Measurements from ENCODE around the gene BLOC1S3.

The BLOC1S3 gene

DNA sequence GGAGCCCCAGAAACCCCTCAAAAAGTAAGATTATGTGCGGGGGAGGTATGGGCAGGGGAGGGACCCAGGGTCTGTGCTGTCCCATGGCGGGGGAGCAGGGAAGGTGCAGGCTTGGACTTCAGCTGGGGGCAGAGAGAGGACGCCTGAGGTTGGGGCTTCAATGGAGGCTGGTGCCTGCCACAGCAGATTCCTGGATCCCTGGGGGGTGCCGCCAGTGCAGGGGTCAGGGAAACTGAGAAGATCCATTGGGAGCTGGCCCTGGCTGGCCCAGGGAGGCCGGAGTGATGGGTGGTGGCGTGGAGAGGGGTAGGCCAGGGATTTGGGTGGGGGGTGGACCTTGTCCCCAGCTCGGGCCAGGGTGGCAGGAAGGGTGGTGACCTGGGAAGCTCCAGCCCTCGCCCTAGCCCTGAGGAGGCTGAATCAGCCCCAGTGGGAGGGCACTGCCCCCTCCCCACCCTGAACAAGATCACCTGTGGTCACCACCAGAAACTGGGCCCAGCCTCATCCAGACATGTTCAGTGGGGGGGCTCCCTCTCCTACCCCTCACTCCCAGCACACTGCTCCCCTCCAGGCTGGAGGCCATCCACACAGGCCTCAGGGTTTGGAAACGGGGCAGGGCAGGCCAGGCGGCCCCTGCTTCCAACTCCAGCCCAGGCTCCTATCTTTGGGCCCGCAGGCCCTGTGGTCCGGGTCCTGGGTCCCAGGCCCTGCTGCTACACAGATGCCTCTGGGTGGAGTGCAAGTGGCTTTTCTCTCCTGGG is 19.2 kb upstream of the BLOC1S3 start:
- in situ Hi-C loops (cut with MboI; ENCODE audit: low pct_unique_long_range_greater_than_20kb, low sequenced_read_pairs), result no loop called here

DNA sequence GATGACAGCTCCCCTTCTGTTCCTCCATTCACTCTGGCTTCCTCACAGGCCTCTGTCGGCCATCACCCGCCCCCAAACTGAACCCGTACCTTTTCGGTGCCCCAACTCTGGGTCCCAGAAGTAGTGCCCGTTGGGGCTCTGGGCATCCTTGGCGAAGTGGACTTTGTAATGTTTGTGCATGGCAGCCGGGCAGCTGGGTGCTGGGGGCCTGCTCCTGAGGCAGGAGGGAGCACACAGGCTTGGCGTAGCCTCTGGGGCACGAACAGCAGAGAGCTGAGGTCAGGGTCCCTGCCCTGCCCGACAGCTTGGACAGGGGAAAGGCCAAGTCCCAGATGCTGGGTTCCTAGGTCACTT is 18.6 kb upstream of the BLOC1S3 start:
- in situ Hi-C loops (cut with MboI; ENCODE audit: low pct_unique_long_range_greater_than_20kb, low sequenced_read_pairs), result no loop called here
- DNase-seq, result no peak

More for the DNA sequence above, 19.2 kb upstream of the BLOC1S3 start:
- no peak for DNase-seq

DNA sequence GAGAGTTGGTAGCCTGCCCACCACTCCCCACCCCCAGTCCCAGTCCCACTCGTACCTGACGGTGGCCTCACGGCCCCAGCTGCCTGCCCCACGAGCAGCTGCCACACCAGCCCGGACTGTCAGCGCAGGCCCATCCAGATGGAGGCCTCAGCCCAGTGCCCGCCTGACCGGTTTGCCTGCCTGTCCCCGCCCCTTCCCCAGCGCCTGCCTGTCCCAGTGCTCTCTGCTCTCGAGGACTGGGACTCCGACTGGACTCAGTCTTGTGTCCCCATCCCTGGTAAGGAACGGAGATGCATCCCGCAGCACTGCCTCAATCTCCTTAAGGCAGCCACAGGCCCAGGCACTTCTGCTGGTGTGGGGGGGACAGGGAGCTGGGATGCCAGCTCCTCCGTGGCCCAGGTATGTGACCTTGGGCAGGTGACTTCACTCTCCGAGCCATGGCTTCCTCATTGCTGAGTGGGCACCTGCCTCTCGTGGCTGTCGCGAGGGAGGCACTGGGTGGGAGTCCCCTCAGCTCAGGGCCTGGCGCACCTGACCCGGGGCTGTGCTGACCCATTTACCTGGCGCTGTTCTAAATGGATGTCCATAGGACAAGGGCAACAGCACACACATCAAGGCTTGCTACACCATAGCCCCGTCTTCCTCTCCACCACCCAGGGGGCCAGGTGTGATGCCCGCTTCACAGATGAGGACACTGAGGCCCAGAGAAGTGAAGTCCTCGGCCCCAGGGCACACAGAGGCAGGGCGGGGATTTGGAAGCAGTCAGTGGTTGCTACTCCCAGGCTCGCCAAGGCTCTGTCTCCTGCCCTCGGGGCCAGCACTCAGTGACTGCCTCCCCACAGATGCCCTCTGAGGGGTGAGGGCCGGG is 17.5 kb upstream of the BLOC1S3 start, which contains the start of gene NKPD1:
TSS of gene NKPD1 (minus strand) at position 113 of the 868 bp plus-strand sequence. CDS start 832 bp downstream, outside the sequence.
- DNase-seq, result no peak
- in situ Hi-C loops (cut with MboI; ENCODE audit: low pct_unique_long_range_greater_than_20kb, low sequenced_read_pairs), result no loop called here

DNA sequence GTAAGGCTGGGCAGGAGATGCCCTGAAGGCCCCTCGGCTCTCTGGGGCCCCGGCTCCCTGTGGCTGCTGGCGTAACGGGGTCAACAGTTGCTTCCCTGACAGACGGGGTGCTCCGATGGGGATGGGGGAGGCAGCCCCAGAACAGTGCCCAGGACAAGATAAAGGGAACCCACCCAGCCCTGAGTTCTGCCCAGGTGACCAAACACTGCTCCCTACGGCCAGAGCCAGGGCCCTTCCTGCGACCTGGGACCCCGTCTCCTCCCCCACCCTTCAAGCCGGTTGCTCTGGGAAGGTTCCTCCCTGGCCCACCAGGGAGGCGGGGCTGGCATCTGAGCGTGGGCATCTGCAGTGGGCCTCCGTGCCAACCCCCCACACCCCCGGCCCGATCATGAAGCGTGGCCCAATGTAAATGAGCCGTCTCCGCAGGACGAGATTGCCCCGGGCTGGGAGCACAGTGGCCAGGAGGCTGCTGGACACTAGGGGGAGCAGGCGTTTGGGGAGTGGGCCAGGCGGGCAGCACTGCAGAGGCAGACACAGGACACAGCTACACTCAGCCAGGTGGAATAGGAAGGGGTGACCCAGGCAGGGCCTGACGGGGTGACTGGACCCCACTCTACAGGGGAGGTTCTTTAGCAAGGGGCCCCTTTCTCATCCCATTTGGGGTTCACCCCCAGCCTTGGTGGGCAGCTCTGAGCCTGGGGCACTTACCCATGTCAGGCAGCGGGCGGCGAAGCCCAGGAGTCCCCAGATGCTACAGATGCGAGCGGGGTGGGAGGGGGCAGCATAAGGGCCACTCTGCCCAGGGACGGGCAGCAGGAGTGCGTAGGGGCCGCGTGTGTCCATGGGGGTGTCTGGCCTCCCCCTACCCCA is 16.6 kb upstream of the BLOC1S3 start:
- no peak for DNase-seq

DNA sequence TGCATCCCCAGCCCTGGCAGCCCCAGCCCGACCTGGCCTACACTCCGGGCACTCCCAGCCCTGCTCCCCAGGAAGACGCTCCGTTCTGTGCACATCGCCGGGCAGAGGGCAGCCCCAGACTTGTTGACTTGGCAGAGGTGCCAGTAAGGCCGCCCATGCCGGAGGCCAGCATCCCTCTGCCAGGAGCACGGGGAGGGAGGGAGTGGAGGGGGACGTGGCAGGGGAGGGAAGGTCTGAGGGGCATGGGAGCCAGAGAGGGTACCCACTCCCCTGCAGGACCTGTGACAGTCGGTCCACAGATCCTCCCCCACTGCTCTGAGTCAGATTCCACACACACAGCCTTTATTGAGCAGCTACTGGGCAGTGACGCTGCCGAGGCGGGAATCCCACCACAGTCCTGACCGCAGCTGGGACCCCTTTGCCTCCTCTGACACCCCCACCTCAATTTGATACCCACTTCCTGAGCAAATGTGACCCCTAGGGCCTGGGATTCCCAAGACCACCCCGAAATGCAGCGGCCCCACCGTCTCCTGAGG is 15.9 kb upstream of the BLOC1S3 start:
- in situ Hi-C loops (cut with MboI; ENCODE audit: low pct_unique_long_range_greater_than_20kb, low sequenced_read_pairs), result no loop called here

More for the DNA sequence above, 16.6 kb upstream of the BLOC1S3 start:
- in situ Hi-C loops (cut with MboI; ENCODE audit: low pct_unique_long_range_greater_than_20kb, low sequenced_read_pairs), result no loop called here

DNA sequence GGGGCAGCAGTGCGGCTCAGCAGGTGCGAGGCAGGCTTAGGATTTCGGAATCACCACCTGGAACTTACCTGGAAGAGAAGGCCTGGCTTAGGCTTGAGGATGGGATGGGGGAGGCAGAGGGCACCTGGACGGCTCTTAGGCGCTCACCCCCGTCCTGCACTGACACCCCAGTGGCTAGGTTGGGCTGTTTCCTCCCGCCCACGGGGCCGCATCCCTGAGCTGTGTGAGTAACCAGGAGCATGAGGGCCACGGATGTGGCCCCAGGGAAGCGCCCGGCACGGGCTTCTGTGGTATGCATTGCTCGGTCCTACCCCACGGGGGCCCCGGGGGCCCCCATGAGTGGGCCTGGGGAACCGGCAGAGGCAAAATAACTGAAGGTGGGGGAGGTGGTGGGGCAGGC is 15.4 kb upstream of the BLOC1S3 start:
- no peak for DNase-seq
- in situ Hi-C loops (cut with MboI; ENCODE audit: low pct_unique_long_range_greater_than_20kb, low sequenced_read_pairs), result no loop called here

More for the DNA sequence above, 15.9 kb upstream of the BLOC1S3 start:
- no peak for DNase-seq

DNA sequence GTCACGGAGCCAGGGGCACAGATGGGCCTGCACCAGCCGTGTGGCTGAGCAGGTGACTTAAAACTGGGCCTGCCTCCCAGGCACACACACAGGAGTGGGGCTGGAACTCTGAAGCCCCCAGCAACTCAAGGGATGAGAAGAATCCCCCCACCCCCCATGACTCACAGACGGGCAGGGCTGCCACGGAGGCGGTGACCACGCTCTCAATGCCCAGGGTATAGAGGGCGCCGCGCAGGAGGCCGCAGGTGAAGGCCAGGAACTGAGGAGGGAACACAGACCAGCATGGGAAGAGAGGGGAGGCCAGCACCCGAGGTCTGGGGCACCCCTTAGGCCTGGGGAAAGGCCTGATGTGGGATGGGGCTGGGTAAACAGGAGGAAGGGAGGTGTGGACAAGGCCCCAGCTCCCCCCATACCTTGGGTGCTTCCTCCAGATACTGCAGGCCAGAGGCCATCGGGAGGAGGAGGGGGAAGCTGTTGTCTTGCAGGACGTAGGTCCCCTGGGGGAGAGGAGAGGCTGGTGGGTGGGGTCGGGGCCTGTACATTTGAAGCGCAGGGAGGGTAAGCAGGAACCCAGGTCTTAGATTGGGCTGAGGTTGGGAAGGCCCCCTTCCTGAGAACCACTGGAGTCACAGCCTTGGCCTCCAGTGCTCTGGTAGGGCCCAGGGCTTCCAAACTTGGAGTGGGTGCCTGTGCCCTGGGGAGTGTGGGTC is 14.7 kb upstream of the BLOC1S3 start:
- DNase-seq, result no peak
- in situ Hi-C loops (cut with MboI; ENCODE audit: low pct_unique_long_range_greater_than_20kb, low sequenced_read_pairs), result no loop called here

DNA sequence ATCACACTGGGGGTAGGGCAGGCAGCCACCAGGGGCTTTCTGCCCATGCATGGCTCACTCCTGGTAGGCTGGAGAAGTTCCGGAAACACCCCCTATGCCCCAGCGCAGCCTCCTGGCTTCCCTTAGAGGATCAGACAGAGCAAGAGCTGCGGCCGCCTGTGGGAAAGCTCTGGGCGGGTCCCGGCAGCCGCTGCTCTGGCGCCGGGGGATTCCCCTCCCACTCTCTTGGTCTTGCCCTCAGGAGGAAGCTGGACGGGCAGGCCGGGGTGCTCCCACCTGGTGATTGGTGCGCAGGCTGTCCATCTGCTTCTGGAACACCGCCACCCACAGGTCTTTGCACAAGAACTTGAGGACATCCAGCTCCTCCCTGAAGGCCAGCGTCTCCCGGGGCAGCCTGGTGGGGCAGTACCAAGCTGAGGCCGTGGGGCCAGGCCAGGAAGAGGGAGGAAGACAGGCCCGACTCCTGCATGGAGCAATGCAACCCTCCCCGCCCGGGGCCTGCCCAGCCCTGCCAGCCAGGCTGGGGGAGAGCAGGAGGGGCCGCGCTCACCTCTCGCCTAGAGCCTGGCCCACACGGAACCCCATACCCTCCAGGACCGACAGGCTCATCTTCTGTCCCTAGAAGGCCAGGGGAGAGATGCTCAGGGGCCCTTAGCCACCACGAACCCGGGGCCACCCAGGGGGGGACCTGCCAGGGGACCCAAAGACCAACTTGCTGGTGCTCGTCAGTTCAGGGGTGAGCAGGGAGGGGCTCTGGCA is 13.8 kb upstream of the BLOC1S3 start:
- DNase-seq, result peak; percentile 90
- in situ Hi-C loops (cut with MboI; ENCODE audit: low pct_unique_long_range_greater_than_20kb, low sequenced_read_pairs), result no loop called here

DNA sequence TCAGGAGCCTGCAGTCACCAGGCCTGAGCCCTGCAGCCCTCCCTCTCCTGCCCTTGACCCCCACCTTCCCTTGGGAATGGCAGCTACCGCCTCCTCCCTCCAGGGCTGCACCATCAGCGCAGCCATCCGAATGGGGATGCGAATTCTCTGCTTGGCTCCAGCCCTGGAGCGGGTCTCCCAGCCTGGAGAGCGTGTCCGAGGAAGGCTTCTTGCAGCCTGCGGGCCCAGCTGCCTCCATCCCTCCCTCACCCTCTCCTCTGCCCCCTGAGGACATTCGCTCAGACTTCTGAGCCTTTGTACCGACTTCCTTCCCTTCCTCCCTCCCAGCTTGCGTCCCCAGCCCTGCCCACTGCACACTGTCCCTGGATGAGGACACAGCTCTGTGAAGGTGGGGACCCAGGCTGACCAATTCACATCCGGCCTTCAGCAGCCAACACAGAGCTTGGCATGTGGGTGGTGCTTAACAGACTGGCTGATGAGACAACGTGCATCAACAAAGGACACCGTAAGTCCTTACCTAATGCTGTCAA is 11.8 kb upstream of the BLOC1S3 start:
- in situ Hi-C loops (cut with MboI; ENCODE audit: low pct_unique_long_range_greater_than_20kb, low sequenced_read_pairs), result no loop called here
- DNase-seq, result no peak

DNA sequence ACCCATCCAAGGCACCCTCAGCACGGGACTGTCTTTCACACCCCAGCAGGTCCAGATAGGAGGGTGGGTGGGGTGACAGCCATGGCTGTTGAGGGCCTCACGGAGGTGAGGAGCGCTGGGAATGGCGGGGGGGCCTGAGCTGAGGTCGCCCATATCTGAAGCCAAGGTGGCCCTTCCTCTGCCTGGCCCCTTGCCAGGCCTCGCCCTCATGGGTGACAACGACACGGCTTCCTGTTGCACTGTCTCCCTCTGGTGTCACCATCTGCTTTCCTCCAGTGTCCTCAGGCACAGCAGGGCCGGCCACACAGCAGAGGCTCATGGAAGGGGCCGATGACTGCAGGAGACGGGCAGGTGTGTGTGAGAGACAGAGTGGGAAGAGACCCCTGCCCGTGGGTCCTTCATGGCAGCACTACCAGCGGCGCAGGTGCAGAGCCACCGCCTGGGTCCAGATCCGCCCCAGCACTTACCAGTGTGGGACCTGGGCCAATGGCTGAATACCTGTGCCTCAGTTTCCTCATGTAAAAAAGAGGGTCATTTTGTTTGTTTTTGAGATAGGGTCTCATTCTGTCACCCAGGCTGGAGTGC is 9.7 kb upstream of the BLOC1S3 start:
- DNase-seq, result no peak
- in situ Hi-C loops (cut with MboI; ENCODE audit: low pct_unique_long_range_greater_than_20kb, low sequenced_read_pairs), result no loop called here

DNA sequence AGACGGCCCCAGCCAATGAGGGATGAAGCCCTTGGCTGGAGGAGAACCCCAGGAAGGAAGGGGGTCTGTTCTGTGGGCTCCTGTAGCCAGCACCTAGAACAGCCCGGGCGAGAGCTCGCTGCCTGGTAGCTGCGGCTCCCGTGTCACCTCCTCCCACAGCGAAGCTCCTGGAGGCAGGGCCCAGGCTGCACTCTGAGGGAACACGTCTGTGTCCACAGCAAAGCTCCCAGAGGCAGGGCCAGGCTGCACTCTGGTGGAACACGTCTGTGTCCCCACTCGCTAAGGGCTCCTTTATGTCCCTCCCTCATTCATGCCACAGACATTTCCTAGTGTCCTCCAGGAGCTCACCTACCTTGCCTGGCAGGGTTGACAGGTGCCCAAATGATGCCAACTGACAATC is 9.0 kb upstream of the BLOC1S3 start:
- no peak for DNase-seq
- in situ Hi-C loops (cut with MboI; ENCODE audit: low pct_unique_long_range_greater_than_20kb, low sequenced_read_pairs), result no loop called here

DNA sequence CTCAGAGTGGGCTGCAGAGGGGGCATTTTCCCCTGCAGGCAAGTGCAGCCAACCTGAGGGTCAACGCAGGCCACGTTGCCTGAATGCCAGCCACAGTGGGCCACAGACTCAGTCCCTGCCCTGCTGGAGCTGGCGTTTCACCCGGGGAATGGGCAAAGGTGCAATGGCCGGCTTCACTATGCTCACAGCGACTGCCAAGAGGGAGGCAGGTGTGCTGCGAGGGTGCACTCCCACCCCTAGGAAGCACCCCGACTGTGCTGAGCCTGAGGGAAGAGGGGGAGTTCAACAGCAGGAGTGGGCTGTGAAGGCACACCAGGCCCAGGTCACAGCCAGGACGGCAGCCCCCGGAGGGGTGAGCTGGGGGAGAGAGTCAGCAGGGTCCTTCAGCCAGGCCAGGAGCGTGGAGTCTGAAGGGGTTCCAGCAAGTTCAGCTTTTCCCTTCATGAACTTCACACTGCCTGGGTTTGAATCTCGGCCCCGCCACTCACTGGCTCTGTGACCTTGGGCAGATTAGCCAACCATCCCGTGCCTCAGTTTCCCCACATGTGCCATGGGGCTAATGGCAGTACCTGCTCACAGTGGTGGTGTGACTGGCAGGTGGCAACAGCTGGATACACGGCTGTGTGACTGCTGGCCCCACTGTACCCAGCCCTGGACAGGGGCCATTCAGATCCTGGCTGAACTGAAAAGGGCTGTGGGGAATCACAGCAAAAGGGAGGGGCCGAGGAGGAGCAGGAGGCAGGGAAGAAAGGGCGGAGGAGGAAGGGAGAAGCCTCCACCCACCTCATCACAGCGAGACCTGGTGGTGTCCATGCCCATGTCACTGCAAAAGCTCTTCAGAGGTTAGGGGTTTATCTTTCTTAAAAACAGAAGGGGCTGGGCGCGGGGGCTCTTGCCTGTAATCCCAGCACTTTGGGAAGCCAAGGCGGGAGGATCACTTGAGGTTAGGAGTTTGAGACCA is 8.2 kb upstream of the BLOC1S3 start:
- no peak for DNase-seq
- in situ Hi-C loops (cut with MboI; ENCODE audit: low pct_unique_long_range_greater_than_20kb, low sequenced_read_pairs), result no loop called here

DNA sequence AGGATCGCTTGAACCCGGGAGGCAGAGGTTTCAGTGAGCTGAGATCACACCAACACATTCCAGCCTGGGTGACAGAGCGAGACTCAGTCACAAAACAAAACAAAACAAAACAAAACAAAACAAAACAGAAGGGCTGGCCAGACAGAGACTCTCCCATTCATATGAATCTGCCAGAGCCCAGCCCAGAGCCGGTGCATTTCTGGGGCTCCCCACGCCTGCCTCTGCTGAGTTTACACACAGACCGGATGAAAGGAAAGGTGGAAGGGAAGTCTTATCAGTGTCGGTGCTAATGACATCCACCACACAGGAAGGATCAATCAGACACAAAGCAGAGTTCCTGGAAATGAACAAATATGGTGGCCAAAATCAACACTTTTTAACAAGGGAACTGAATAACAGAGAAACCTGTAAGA is 7.4 kb upstream of the BLOC1S3 start:
- peak; percentile 87 for DNase-seq
- in situ Hi-C loops (cut with MboI; ENCODE audit: low pct_unique_long_range_greater_than_20kb, low sequenced_read_pairs), result no loop called here

DNA sequence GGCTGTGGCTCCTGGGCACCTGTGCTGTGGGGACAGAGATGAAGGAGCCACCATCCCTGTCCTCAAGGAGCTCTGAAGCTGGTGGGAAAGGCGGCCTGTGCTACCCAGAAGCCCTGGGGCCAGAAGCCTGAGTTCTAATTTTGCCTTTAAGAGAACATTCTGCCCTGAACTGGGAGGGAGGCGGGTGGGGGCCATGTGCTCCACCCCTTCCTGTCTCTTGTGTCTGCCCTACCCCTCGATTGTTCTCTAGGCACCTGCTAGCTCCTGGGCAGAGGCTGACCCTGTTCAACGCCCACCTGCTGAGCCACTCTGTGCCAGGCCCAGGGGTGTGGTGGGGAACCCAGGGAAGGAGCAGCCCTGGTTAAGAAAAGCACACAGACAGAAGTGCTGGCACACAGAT is 6.4 kb upstream of the BLOC1S3 start:
- in situ Hi-C loops (cut with MboI; ENCODE audit: low pct_unique_long_range_greater_than_20kb, low sequenced_read_pairs), result no loop called here
- no peak for DNase-seq

DNA sequence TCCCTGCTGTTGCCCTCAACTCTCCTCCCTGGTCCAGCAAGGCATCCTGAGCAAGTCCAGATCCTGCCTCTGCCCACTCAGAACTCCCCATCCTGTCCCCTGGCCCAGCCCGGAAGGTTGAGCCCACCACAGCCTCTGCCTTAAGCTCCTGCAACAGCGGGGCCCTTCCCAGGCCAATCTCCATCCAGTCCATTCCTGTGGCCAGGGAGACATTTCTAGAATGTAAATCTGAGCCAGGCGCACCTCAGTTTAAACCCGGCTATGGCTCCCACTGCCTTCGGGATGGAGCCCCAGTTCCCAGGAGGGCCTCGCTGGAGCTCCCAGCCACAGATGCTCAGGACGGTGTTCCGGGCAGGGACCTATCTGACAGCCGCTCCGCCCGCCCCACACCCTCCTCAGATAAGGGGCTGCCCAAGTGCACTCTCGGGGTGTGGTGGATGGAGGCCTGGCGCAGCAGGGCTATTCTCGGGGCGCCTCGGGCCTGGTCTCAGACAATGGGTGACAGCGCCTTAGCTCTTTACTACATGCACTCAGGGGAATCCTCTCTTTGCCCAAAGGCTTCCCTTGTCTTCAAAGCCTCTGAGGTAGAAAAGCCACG is 5.9 kb upstream of the BLOC1S3 start:
- DNase-seq, result no peak
- in situ Hi-C loops (cut with MboI; ENCODE audit: low pct_unique_long_range_greater_than_20kb, low sequenced_read_pairs), result no loop called here

DNA sequence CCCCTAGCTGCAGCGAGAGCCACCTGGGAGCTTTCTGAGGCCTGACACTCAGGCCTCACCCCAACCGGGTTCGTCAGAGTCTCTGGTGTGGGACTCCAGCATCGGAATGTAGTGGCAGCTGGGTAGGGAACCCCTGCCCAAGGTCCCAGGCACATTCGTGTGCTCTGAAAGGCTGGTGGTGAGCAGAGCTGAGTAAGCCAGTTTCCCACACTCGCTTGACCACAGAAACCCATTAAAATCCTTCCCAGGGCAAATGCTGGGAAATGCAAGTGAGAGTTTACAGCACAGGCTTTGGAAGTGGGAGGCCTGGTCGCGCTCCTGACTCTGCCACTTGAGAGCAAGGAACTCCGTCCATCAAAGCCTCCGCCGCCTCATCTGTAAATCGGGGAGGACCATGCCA is 4.8 kb upstream of the BLOC1S3 start:
- in situ Hi-C loops (cut with MboI; ENCODE audit: low pct_unique_long_range_greater_than_20kb, low sequenced_read_pairs), result no loop called here
- DNase-seq, result no peak
